HepG2 (cell line): ENCODE measurements around the gene FDXACB1. TPM values are rescaled to one million over a fixed set of nuclear protein-coding genes. Genes with fewer than 3 reads are reported as not detected.

Experiments
- IRF2 ChIP-seq: IDR thresholded peaks from 2 replicates; pipeline ENCODE4 v1.6.1; 2018; ENCODE audit warnings: missing genetic modification reagents, missing compliant biosample characterization
- KMT2B ChIP-seq: IDR thresholded peaks from 2 replicates; pipeline ENCODE4 v1.6.1; 2016; ENCODE audit warnings: missing genetic modification reagents, missing compliant biosample characterization
- NR1H2 ChIP-seq: sonication (generic); formaldehyde crosslinking; IDR thresholded peaks from 2 replicates; pipeline ENCODE4 v1.8.1; 2022; ENCODE audit warnings: low read depth, missing genetic modification reagents, borderline replicate concordance
- RORA ChIP-seq: sonication (generic); formaldehyde crosslinking; IDR thresholded peaks from 2 replicates; pipeline ENCODE4 v1.5.0; 2020; ENCODE audit warnings: mild to moderate bottlenecking, missing genetic modification reagents, moderate library complexity
- SP5 ChIP-seq: IDR thresholded peaks from 2 replicates; pipeline ENCODE4 v1.6.1; 2016; ENCODE audit warnings: low read depth, borderline replicate concordance
- STAG1 ChIP-seq: sonication (generic); formaldehyde crosslinking; IDR thresholded peaks from 2 replicates; pipeline ENCODE4 v1.4.0; 2020; ENCODE audit warnings: missing genetic modification reagents
- TEAD3 ChIP-seq: optimal IDR thresholded peaks from 2 replicates; pipeline ENCODE3; 2016; ENCODE audit warnings: borderline replicate concordance
- YEATS2 ChIP-seq: sonication (generic); formaldehyde crosslinking; IDR thresholded peaks from 2 replicates; pipeline ENCODE4 v1.4.0; 2020; ENCODE audit warnings: missing genetic modification reagents, borderline replicate concordance
- ZBTB7B ChIP-seq: sonication (generic); formaldehyde crosslinking; IDR thresholded peaks from 2 replicates; pipeline ENCODE4 v1.4.0; 2020; ENCODE audit warnings: missing genetic modification reagents
- ZFAT ChIP-seq: sonication (generic); formaldehyde crosslinking; conservative IDR thresholded peaks from 2 replicates; pipeline ENCODE4 v1.8.1; 2023; ENCODE audit warnings: missing genetic modification reagents, inconsistent platforms
- ZMYM3 ChIP-seq: sonication (generic); formaldehyde crosslinking; IDR thresholded peaks from 2 replicates; pipeline ENCODE4 v1.5.1; 2020; ENCODE audit warnings: mild to moderate bottlenecking, missing genetic modification reagents
- ZNF143 ChIP-seq: sonication (generic); formaldehyde crosslinking; IDR thresholded peaks from 2 replicates; pipeline ENCODE4 v1.4.0; 2020; ENCODE audit warnings: missing genetic modification reagents
- ZNF232 ChIP-seq: sonication (generic); formaldehyde crosslinking; IDR thresholded peaks from 2 replicates; pipeline ENCODE4 v1.4.0; 2020; ENCODE audit warnings: missing genetic modification reagents, borderline replicate concordance
- ZNF234 ChIP-seq: sonication (generic); formaldehyde crosslinking; conservative IDR thresholded peaks from 2 replicates; pipeline ENCODE4 v1.5.1; 2020; ENCODE audit warnings: mild to moderate bottlenecking, missing genetic modification reagents
- ZNF33B ChIP-seq: sonication (generic); formaldehyde crosslinking; IDR thresholded peaks from 2 replicates; pipeline ENCODE4 v1.5.1; 2020; ENCODE audit warnings: mild to moderate bottlenecking, missing genetic modification reagents
- ZNF441 ChIP-seq: sonication (generic); formaldehyde crosslinking; IDR thresholded peaks from 2 replicates; pipeline ENCODE4 v1.7.0; 2021; ENCODE audit warnings: missing genetic modification reagents, borderline replicate concordance
- ZNF510 ChIP-seq: sonication (generic); formaldehyde crosslinking; IDR thresholded peaks from 2 replicates; pipeline ENCODE4 v1.4.0; 2020; ENCODE audit warnings: low read depth, mild to moderate bottlenecking, missing genetic modification reagents
- ZNF572 ChIP-seq: sonication (generic); formaldehyde crosslinking; IDR thresholded peaks from 2 replicates; pipeline ENCODE4 v1.5.1; 2020; ENCODE audit warnings: mild to moderate bottlenecking, missing genetic modification reagents
- polyA plus RNA-seq, 8 experiments: library from polyadenylated mRNA; depleted of rRNA in 3 of 8; stranded (reverse) in 7 of 8; unstranded in 1 of 8; fragments of >200 nt; fragmentation: Illumina TruSeq in 4 of 8; extraction: Trizol in 4 of 8; gene quantifications; 2 replicates each; pipeline versions ENCODE4 v1.2.1 to v1.2.3, GENCODE V29; 2011 to 2016; ENCODE audit warnings: low read depth in 4 of 8, missing spikeins in 1 of 8, mixed read lengths in 1 of 8; ENCODE audit not compliant: insufficient read depth in 1 of 8
- total RNA-seq, 5 experiments: library from RNA; depleted of rRNA; stranded (reverse); fragments of >200 nt; fragmentation: Illumina TruSeq; extraction: Trizol; gene quantifications; 2 replicates each; pipeline ENCODE4 v1.2.3, GENCODE V29; 2016; ENCODE audit warnings: low read depth in 1 of 5
- TF ChIP-seq, protein P1 (sequence below): sonication (generic); formaldehyde crosslinking; IDR thresholded peaks from 2 replicates; pipeline ENCODE4 v1.4.0; 2020; ENCODE audit warnings: mild to moderate bottlenecking, low read depth, missing genetic modification reagents
- TF ChIP-seq, protein P2 (sequence below): sonication (generic); formaldehyde crosslinking; IDR thresholded peaks from 2 replicates; pipeline ENCODE4 v1.5.1; 2020; ENCODE audit warnings: missing genetic modification reagents, mild to moderate bottlenecking, borderline replicate concordance
- TF ChIP-seq, protein P3 (sequence below): sonication (generic); formaldehyde crosslinking; IDR thresholded peaks from 2 replicates; pipeline ENCODE4 v1.4.0; 2020; ENCODE audit warnings: missing genetic modification reagents, borderline replicate concordance
- TF ChIP-seq, protein P4 (sequence below): sonication (generic); formaldehyde crosslinking; IDR thresholded peaks from 2 replicates; pipeline ENCODE4 v1.4.0; 2020; ENCODE audit warnings: missing genetic modification reagents

Gene FDXACB1
- total and polyA plus RNA-seq, 2 of the 13 experiments (the other 11 are each of a cell fraction or from before 2014, with no cell fraction given), result 1.1 to 3.4 TPM

DNA sequence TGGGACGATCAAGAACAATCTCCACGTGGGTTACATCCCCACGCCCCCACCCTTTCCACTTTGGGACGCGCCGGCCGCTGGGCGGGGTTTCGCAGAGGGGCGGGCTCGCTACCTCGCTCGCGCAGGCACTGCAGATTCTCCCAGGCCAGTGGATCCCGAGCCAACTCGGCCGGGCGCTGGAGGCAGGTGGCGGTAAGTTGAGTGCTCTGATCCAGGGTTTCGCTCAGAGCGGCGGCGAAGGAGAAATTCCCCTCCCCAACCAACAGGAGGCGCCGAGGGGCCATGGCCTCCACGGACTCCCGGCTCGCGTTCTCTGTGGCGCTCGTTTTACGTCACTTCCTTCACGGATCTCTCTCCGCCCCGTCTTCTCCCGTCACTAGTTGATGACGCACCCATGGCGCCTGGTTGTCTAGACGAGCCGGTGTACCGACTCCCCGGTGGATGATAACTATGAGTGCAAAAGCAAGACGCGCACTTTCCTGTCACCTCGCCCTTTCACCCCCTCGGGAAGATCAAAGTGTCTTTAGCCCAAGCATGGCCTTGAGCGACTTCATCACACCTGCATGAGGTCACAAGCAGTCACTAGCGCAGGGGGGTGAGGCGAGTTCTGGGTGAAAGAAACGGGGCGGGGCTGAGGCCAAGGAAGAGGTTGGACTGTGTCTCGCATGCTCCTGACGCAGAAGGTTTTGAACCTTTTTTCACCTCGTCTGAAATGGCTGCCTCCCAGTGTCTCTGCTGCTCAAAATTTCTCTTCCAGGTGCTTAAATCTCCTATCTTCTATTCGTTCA, at the start of gene FDXACB1, which contains the start of gene CFAP68 (continued):
- TF ChIP-seq, protein P1, sequence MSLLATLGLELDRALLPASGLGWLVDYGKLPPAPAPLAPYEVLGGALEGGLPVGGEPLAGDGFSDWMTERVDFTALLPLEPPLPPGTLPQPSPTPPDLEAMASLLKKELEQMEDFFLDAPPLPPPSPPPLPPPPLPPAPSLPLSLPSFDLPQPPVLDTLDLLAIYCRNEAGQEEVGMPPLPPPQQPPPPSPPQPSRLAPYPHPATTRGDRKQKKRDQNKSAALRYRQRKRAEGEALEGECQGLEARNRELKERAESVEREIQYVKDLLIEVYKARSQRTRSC (CRISPR knock-in tag), result peak; percentile 72; the same call in 1 of the 2 replicates
- 0 out of 2 replicates have a peak, but pooled peaks have one; percentile 44 for TF ChIP-seq ZNF232 (CRISPR knock-in tag)
- peak; percentile 59 for TF ChIP-seq ZNF143
- no peak; the same call in none of the 2 replicates for TF ChIP-seq SP5 (CRISPR knock-in tag)
- TF ChIP-seq ZBTB7B, result peak; percentile 37; the same call in 1 of the 2 replicates
- peak; percentile 94 for TF ChIP-seq ZNF510 (CRISPR knock-in tag)
- TF ChIP-seq ZNF234 (CRISPR knock-in tag), result no peak
- peak; percentile 42; the same call in 1 of the 2 replicates for TF ChIP-seq ZMYM3
- no peak for TF ChIP-seq ZFAT (CRISPR knock-in tag)
- no peak for TF ChIP-seq NR1H2
- peak; percentile 75; the same call in 1 of the 2 replicates for TF ChIP-seq ZNF572
- TF ChIP-seq ZNF441 (CRISPR knock-in tag), result peak; percentile 22; the same call in 1 of the 2 replicates
- TF ChIP-seq TEAD3 (CRISPR knock-in tag), result peak; percentile 82
- TF ChIP-seq, protein P2, sequence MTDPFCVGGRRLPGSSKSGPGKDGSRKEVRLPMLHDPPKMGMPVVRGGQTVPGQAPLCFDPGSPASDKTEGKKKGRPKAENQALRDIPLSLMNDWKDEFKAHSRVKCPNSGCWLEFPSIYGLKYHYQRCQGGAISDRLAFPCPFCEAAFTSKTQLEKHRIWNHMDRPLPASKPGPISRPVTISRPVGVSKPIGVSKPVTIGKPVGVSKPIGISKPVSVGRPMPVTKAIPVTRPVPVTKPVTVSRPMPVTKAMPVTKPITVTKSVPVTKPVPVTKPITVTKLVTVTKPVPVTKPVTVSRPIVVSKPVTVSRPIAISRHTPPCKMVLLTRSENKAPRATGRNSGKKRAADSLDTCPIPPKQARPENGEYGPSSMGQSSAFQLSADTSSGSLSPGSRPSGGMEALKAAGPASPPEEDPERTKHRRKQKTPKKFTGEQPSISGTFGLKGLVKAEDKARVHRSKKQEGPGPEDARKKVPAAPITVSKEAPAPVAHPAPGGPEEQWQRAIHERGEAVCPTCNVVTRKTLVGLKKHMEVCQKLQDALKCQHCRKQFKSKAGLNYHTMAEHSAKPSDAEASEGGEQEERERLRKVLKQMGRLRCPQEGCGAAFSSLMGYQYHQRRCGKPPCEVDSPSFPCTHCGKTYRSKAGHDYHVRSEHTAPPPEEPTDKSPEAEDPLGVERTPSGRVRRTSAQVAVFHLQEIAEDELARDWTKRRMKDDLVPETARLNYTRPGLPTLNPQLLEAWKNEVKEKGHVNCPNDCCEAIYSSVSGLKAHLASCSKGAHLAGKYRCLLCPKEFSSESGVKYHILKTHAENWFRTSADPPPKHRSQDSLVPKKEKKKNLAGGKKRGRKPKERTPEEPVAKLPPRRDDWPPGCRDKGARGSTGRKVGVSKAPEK (CRISPR knock-in tag), result no peak
- TF ChIP-seq, protein P3, sequence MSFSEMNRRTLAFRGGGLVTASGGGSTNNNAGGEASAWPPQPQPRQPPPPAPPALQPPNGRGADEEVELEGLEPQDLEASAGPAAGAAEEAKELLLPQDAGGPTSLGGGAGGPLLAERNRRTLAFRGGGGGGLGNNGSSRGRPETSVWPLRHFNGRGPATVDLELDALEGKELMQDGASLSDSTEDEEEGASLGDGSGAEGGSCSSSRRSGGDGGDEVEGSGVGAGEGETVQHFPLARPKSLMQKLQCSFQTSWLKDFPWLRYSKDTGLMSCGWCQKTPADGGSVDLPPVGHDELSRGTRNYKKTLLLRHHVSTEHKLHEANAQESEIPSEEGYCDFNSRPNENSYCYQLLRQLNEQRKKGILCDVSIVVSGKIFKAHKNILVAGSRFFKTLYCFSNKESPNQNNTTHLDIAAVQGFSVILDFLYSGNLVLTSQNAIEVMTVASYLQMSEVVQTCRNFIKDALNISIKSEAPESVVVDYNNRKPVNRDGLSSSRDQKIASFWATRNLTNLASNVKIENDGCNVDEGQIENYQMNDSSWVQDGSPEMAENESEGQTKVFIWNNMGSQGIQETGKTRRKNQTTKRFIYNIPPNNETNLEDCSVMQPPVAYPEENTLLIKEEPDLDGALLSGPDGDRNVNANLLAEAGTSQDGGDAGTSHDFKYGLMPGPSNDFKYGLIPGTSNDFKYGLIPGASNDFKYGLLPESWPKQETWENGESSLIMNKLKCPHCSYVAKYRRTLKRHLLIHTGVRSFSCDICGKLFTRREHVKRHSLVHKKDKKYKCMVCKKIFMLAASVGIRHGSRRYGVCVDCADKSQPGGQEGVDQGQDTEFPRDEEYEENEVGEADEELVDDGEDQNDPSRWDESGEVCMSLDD (CRISPR knock-in tag), result no peak
- TF ChIP-seq KMT2B (CRISPR knock-in tag), result peak; percentile 98
- TF ChIP-seq, protein P4, sequence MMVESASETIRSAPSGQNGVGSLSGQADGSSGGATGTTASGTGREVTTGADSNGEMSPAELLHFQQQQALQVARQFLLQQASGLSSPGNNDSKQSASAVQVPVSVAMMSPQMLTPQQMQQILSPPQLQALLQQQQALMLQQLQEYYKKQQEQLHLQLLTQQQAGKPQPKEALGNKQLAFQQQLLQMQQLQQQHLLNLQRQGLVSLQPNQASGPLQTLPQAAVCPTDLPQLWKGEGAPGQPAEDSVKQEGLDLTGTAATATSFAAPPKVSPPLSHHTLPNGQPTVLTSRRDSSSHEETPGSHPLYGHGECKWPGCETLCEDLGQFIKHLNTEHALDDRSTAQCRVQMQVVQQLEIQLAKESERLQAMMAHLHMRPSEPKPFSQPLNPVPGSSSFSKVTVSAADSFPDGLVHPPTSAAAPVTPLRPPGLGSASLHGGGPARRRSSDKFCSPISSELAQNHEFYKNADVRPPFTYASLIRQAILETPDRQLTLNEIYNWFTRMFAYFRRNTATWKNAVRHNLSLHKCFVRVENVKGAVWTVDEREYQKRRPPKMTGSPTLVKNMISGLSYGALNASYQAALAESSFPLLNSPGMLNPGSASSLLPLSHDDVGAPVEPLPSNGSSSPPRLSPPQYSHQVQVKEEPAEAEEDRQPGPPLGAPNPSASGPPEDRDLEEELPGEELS (CRISPR knock-in tag), result peak; percentile 81
- no peak for TF ChIP-seq ZNF33B (CRISPR knock-in tag)
- no peak for TF ChIP-seq RORA
- TF ChIP-seq STAG1, result peak; percentile 89
- TF ChIP-seq IRF2 (CRISPR knock-in tag), result peak; percentile 92
- TF ChIP-seq YEATS2 (CRISPR knock-in tag), result peak; percentile 92
